Stimulated activated CD4-positive, alpha-beta T cell treated with anti-CD3 and anti-CD28 coated beads, Interleukin-1b, Interleukin-23, amount 100 ng/mL, for 4 hours (primary cell): Measurements from ENCODE around the gene RESF1.
"Not testable (repeated sequence)": the region's sequence is repeated elsewhere in the genome, so short reads cannot be mapped to it uniquely, and the experiment has no call there.

Source experiments
- DNase-seq, 2 donors: peaks; one replicate each; pipeline ENCODE4 v3.0.0-alpha.2; 2020; ENCODE audit warnings: low read depth in 2 of 2

The RESF1 gene

GRCh38 chr12:31959161-31959700, at the start of gene RESF1:
Gene RESF1 (plus strand): TSS chr12:31959415. CDS start chr12:31980956, 21,541 bp downstream.
- peak; percentile 64 to 77 for DNase-seq

DNA sequence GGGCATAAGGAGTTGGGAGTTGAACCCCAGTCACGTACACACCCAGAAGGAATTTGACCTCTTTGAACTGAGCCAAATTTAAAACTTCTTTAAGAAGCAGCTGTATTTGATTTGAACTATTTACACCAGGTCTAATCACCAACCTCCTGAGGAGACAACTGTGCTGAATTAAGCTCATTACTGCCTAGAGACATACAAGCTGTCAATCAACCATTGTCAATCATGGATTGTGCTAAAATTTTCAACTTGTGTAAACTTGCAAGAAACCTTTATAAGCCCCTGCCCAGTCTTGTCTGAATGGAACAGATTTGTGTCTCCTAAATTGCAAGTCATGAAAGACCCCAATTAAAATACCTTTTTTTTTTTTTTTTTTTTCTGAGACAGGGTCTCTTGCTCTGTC, 44.3 kb upstream of the RESF1 start:
- DNase-seq = no peak

- DNase-seq = no peak
Observed at GRCh38 chr12:31915446-31915845, 43.8 kb upstream of the RESF1 start.

GRCh38 chr12:31922341-31923062, 36.7 kb upstream of the RESF1 start:
- DNase-seq = no peak

DNA sequence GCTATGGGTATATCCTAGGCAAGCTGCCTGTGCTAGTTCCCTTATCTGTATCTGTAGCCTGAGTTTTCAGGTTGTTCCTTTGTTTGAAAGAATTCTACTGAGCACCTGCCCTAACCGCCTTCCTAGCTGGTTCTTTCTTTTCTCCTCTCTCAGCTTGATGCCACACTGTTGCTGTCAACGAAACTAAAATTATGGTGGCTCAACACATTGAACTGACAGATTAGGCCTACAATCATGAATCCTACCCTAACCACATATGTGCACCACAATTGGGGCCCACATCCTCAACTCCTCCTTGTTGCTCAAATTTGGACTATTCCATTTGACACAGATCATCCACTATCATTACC, 36.2 kb upstream of the RESF1 start:
- DNase-seq = no peak

GRCh38 chr12:31928246-31929026, 30.8 kb upstream of the RESF1 start:
- peak in 1 of 2 donors; percentile 5 for DNase-seq

- peak; percentile 9 to 21 for DNase-seq
Observed at GRCh38 chr12:31929027-31929526, 30.1 kb upstream of the RESF1 start.

GRCh38 chr12:31931796-31932715, 27.2 kb upstream of the RESF1 start:
- DNase-seq = no peak

GRCh38 chr12:31944299-31944698, 14.9 kb upstream of the RESF1 start:
- no peak for DNase-seq

DNA sequence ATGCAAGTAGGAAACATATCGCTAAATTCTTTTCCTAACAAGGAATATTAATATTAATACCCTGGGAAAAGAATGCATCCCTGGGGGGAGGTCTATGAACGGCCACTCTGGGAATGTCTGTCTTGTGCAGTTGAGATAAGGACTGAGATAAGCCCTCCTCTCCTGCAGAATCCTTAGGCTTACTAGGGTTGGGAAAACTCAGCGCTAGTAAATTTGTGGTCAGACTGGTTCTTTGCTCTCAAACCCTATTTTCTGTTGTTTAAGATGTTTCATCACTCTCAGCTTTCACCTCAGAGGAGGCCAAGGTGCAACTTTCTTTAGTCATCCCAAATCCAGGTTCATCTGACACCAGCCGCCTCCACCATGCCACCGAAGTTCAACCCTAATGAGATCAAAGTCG, 11.2 kb upstream of the RESF1 start:
- DNase-seq = no peak

- DNase-seq = not testable (repeated sequence)
Observed at GRCh38 chr12:31948697-31949359, 10.4 kb upstream of the RESF1 start.

GRCh38 chr12:31950088-31950487, 9.1 kb upstream of the RESF1 start:
- DNase-seq = no peak

DNA sequence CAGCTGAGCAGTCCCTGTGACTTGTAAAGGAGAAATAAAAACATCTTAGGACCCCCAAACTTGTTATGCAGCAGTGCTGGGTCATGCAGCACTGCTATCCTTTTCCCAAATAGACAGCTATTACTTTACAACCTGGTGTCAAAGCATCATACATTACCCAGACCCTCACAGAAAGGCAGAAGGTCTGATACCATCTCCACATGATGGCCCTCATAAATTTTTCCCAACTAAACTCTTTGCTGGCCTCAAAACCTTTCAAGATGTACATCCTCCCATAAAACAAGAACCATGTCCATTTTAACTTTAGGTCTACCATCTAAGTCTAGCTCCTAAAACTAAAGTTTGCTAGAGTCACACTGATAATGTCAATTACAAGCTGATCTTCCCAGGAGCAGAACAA, 8.7 kb upstream of the RESF1 start:
- no peak for DNase-seq

DNA sequence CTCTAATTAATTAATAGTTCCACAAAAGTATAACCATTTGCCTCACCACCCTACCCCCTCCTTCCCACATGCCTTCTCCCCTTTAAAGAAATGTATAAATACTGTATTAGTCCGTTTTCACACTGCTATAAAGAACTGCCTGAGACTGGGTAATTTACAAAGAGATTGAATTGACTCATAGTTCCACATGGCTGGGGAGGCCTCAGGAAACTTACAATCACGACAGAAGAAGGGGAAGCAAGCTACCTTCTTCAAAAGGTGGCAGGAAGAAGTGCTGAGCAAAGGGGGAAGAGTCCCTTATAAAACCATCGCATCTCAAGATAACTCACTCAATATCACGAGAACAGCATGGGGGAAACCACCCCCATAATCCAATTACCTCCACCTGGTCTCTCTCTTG, 8.2 kb upstream of the RESF1 start:
- no peak for DNase-seq

GRCh38 chr12:31951939-31952338, 7.3 kb upstream of the RESF1 start:
- no peak for DNase-seq

DNA sequence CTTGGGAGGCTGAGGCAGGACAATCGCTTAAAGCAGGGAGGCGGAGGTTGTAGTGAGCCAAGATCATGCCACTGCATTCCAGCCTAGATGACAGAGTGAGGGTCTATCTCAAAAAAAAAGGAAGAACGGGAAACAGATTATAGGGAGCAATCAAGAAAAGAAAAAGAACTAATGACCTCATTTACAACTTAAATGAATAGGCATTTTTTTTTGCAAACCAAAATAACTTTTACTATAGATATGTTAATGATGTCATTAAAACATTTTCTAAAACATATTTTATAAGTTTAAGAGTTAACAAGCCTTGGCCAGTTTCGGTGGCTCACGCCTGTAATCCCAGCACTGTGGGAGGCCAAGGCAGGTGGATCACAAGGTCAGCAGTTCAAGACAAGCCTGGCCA, 6.8 kb upstream of the RESF1 start:
- DNase-seq = no peak

DNA sequence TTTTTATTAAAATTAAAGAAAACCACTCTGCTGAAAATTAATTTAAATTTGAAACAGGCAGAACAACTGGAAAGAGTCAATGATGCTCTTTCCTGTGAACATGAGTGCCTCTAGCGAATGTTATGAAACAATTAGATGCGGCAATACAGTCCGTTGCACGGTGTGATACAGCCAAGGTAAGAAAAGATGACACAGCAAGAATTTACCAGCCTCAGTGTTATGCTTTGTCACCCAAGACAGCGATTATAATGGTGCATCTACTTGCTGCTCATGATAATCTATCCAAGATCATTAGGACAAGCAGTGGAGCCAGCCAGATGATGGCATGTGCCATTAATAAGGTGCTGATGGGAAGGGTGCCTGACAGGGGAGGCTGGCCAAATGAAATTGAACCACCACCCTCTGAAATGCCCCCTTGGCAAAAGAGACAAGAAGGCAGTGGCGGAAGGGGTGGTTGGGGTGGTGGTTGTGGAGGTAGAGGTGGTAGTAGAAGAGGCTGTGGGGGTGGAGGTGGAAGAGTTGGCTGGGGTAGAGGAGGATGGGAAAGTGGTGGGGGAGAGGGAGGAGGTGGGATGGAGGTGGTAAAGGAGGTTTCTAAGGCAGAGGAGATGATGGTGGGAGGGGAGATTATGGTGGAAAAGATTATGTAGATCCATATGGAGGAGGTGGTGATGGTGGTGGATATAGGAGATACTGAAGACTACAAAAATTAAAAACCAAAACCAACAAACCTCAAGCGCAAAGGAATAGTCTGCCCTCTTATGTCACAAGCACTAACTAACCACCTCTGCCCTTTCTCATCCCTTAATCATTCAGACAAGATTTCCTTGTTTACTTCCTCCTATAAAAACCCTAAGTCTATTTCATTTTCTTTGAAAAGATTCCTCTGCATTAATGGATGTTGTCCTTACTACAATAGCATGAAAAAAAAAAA, 4.0 kb upstream of the RESF1 start:
- no peak for DNase-seq

GRCh38 chr12:31958569-31959160, 550 bp upstream of the RESF1 start:
- no peak for DNase-seq

DNA sequence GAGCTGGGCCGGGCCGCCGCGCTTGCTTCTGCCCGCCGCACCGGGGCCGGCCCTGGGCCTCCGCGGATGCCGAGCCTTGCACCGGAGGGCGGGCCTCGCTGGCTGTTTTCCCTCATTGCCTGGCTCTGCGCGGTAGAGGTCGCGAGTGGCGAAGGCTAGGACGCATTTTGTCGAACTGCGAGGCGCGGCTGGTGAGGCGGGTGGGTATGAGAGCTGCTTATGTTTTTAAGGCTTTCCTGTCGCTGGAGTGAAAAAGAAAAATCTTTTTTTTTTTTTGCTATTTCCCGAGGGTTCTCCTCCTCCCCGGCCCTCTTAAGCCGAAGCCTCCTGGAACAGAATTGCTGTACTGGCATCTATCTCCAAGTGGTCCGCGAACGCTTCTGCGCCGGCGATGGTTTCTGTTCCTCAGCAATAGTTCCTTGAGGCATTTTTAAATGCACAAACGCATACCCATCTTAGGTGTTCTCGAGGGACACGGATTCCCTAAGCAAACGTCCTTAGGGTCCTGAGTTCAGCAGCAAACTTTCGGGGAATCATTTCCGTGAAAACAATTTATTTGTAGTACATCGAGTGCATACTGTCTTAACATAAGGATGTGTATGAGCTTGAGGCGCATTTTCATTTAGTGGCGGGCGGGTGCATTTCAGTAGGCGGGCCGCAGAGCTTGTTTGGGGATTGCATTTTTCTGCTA, 631 bp downstream of the RESF1 start:
- DNase-seq = peak; percentile 16 to 44
